K562 (cell line): Measurements from ENCODE around the gene ATP5PB. TPM values are rescaled to one million over a fixed set of nuclear protein-coding genes. Genes with fewer than 3 reads are reported as not detected.

Experiments
- CEBPZ ChIP-seq: fragments of 150-350 bp; IDR thresholded peaks from 2 replicates; pipeline ENCODE4 v1.6.1; 2014; ENCODE audit warnings: low read depth, mild to moderate bottlenecking, low read length, borderline replicate concordance
- CHD7 ChIP-seq: fragments of 200-600 bp; sonication (generic); IDR thresholded peaks from one replicate; pipeline ENCODE4 v1.6.1; 2012; ENCODE audit warnings: mild to moderate bottlenecking, low read depth, low read length, inconsistent platforms
- GTF3C2 ChIP-seq: IDR thresholded peaks from 3 replicates; pipeline ENCODE4 v1.6.1; 2011; ENCODE audit warnings: borderline replicate concordance, mild to moderate bottlenecking, moderate library complexity; ENCODE audit not compliant: insufficient read length; ENCODE audit errors: extremely low read depth
- HEY1 ChIP-seq: fragments of 250-450 bp; sonication (Bioruptor Pico); IDR thresholded peaks from 2 replicates; pipeline ENCODE4 v1.5.0; 2020; ENCODE audit warnings: mild to moderate bottlenecking, moderate library complexity, borderline replicate concordance
- KAT2B ChIP-seq: IDR thresholded peaks from one replicate; pipeline ENCODE4 v1.6.1; 2012; ENCODE audit warnings: low read depth, mild to moderate bottlenecking, control low read depth, inconsistent platforms, low read length, moderate library complexity
- MEF2A ChIP-seq: IDR thresholded peaks from 2 replicates; pipeline ENCODE4 v1.6.1; 2011; ENCODE audit warnings: low read depth, mild to moderate bottlenecking, low read length, moderate library complexity; ENCODE audit not compliant: control insufficient read depth
- ZNF507 ChIP-seq: conservative IDR thresholded peaks from 2 replicates; pipeline ENCODE4 v1.6.1; 2017; ENCODE audit warnings: missing genetic modification characterization, missing compliant biosample characterization
- polyA plus RNA-seq, 8 experiments: library from polyadenylated mRNA; depleted of rRNA in 4 of 8; stranded (reverse) in 5 of 8; unstranded in 3 of 8; fragments of >200 nt; fragmentation: Nextera tagmentation in 2 of 8; fragmentation: Illumina TruSeq in 1 of 8; extraction: Ambion mirVana in 2 of 8; extraction: Trizol in 1 of 8; gene quantifications; 2 replicates each; pipeline versions ENCODE4 v1.2.1 to v1.2.3, GENCODE V29; 2011 to 2014; ENCODE audit warnings: inconsistent platforms in 1 of 8, missing spikeins in 1 of 8
- total RNA-seq, 7 experiments: library from RNA; depleted of rRNA in 6 of 7; stranded (reverse); fragments of >200 nt in 6 of 7; fragmentation: Illumina TruSeq in 2 of 7; extraction: Trizol in 2 of 7; gene quantifications; 2 replicates each; pipeline versions ENCODE4 v1.2.1 to v1.2.3, GENCODE V29; 2011 to 2021; ENCODE audit warnings: low replicate concordance in 1 of 7

ATP5PB gene
- total and polyA plus RNA-seq, 9 of the 15 experiments (the other 6 are each of a cell fraction or from before 2014, with no cell fraction given): 651 to 2,735 (median 1,061) TPM

GRCh38 chr1:111506561-111506960 is 57.3 kb downstream of the ATP5PB start (continued):
- TF ChIP-seq CHD7 (no peak), MEF2A (no peak), GTF3C2 (no peak), HEY1 (CRISPR knock-in tag) (no peak), KAT2B (no peak), CEBPZ (no peak), ZNF507 (no peak)
